HepG2 (cell line): Measurements from ENCODE around the gene HES3. TPM values are rescaled to one million over a fixed set of nuclear protein-coding genes. Genes with fewer than 3 reads are reported as not detected.

Source experiments
- AHR ChIP-seq: IDR thresholded peaks from 2 replicates; pipeline ENCODE4 v1.6.1; 2018; ENCODE audit warnings: missing genetic modification reagents, missing compliant biosample characterization
- CHD2 ChIP-seq: IDR thresholded peaks from 2 replicates; pipeline ENCODE4 v1.6.1; 2011; ENCODE audit warnings: low read depth, low read length, improper control_type of control experiment
- EED ChIP-seq: sonication (generic); formaldehyde crosslinking; IDR thresholded peaks from 2 replicates; pipeline ENCODE4 v1.5.0; 2020; ENCODE audit warnings: mild to moderate bottlenecking, missing genetic modification reagents
- JUNB ChIP-seq: sonication (generic); formaldehyde crosslinking; IDR thresholded peaks from 2 replicates; pipeline ENCODE4 v1.8.0; 2022; ENCODE audit warnings: missing genetic modification reagents, mild to moderate bottlenecking, borderline replicate concordance
- KLF11 ChIP-seq: IDR thresholded peaks from 2 replicates; pipeline ENCODE4 v1.6.1; 2016; ENCODE audit warnings: missing compliant biosample characterization
- MED8 ChIP-seq: sonication (generic); formaldehyde crosslinking; IDR thresholded peaks from 2 replicates; pipeline ENCODE4 v1.8.1; 2023; ENCODE audit warnings: mild to moderate bottlenecking, missing genetic modification reagents; ENCODE audit not compliant: insufficient replicate concordance
- MEIS1 ChIP-seq: sonication (generic); formaldehyde crosslinking; IDR thresholded peaks from 2 replicates; pipeline ENCODE4 v1.9.0; 2021; ENCODE audit warnings: mild to moderate bottlenecking, missing genetic modification reagents, moderate library complexity, borderline replicate concordance
- NFIB ChIP-seq: sonication (generic); formaldehyde crosslinking; IDR thresholded peaks from 2 replicates; pipeline ENCODE4 v1.9.0; 2021; ENCODE audit warnings: missing genetic modification reagents, mild to moderate bottlenecking, borderline replicate concordance
- PHF8 ChIP-seq: sonication (generic); formaldehyde crosslinking; IDR thresholded peaks from 2 replicates; pipeline ENCODE4 v1.5.0; 2020; ENCODE audit warnings: missing genetic modification reagents
- RAD21 ChIP-seq: fragments of 450-650 bp; formaldehyde crosslinking; IDR thresholded peaks from 2 replicates; pipeline ENCODE4 v1.5.0; 2020; ENCODE audit warnings: mild to moderate bottlenecking
- SIN3A ChIP-seq: IDR thresholded peaks from 2 replicates; pipeline ENCODE4 v1.6.1; 2011; ENCODE audit warnings: low read depth, mild to moderate bottlenecking, control low read depth, low read length, borderline replicate concordance
- SUZ12 ChIP-seq: fragments of 150-350 bp; IDR thresholded peaks from 2 replicates; pipeline ENCODE4 v1.6.1; 2014; ENCODE audit warnings: low read depth, low read length
- THYN1 ChIP-seq: sonication (generic); formaldehyde crosslinking; IDR thresholded peaks from 2 replicates; pipeline ENCODE4 v1.8.1; 2023; ENCODE audit warnings: low read depth, mild to moderate bottlenecking, moderate library complexity, missing genetic modification reagents, borderline replicate concordance
- ZNF20 ChIP-seq: sonication (generic); formaldehyde crosslinking; IDR thresholded peaks from 2 replicates; pipeline ENCODE4 v1.4.0; 2020; ENCODE audit warnings: mild to moderate bottlenecking, moderate library complexity, missing genetic modification reagents
- ZNF230 ChIP-seq: sonication (generic); formaldehyde crosslinking; IDR thresholded peaks from 2 replicates; pipeline ENCODE4 v1.4.0; 2020; ENCODE audit warnings: mild to moderate bottlenecking, missing genetic modification reagents
- ZNF75D ChIP-seq: sonication (generic); formaldehyde crosslinking; IDR thresholded peaks from 2 replicates; pipeline ENCODE4 v1.8.1; 2023; ENCODE audit warnings: missing genetic modification reagents, mild to moderate bottlenecking, borderline replicate concordance
- ZSCAN29 ChIP-seq: sonication (generic); formaldehyde crosslinking; conservative IDR thresholded peaks from 2 replicates; pipeline ENCODE4 v1.4.0; 2020; ENCODE audit warnings: mild to moderate bottlenecking, missing genetic modification reagents
- polyA plus RNA-seq, 8 experiments: library from polyadenylated mRNA; depleted of rRNA in 3 of 8; stranded (reverse) in 7 of 8; unstranded in 1 of 8; fragments of >200 nt; fragmentation: Illumina TruSeq in 4 of 8; extraction: Trizol in 4 of 8; gene quantifications; 2 replicates each; pipeline versions ENCODE4 v1.2.1 to v1.2.3, GENCODE V29; 2011 to 2016; ENCODE audit warnings: low read depth in 4 of 8, missing spikeins in 1 of 8, mixed read lengths in 1 of 8; ENCODE audit not compliant: insufficient read depth in 1 of 8
- total RNA-seq, 5 experiments: library from RNA; depleted of rRNA; stranded (reverse); fragments of >200 nt; fragmentation: Illumina TruSeq; extraction: Trizol; gene quantifications; 2 replicates each; pipeline ENCODE4 v1.2.3, GENCODE V29; 2016; ENCODE audit warnings: low read depth in 1 of 5
- TF ChIP-seq, protein P1 (sequence below): sonication (generic); formaldehyde crosslinking; IDR thresholded peaks from 2 replicates; pipeline ENCODE4 v1.4.0; 2020; ENCODE audit warnings: missing genetic modification reagents, borderline replicate concordance
- TF ChIP-seq, protein P2 (sequence below): fragments of 450-650 bp; IDR thresholded peaks from 2 replicates; pipeline ENCODE4 v1.6.1; 2017
- TF ChIP-seq, protein P3 (sequence below): sonication (generic); formaldehyde crosslinking; IDR thresholded peaks from 2 replicates; pipeline ENCODE4 v1.5.0; 2020; ENCODE audit warnings: missing genetic modification reagents
- TF ChIP-seq, protein P4 (sequence below): IDR thresholded peaks from 2 replicates; pipeline ENCODE4 v1.6.1; 2018; ENCODE audit warnings: missing genetic modification reagents, mild to moderate bottlenecking, missing compliant biosample characterization
- TF ChIP-seq, protein P5 (sequence below): sonication (generic); formaldehyde crosslinking; IDR thresholded peaks from 2 replicates; pipeline ENCODE4 v1.4.0; 2020; ENCODE audit warnings: missing genetic modification reagents
- TF ChIP-seq, protein P6 (sequence below): sonication (generic); formaldehyde crosslinking; IDR thresholded peaks from 2 replicates; pipeline ENCODE4 v1.5.0; 2020; ENCODE audit warnings: missing genetic modification reagents, mild to moderate bottlenecking, borderline replicate concordance

HES3 gene
- total and polyA plus RNA-seq, 2 of the 13 experiments (the other 11 are each of a cell fraction or from before 2014, with no cell fraction given): not detected

DNA sequence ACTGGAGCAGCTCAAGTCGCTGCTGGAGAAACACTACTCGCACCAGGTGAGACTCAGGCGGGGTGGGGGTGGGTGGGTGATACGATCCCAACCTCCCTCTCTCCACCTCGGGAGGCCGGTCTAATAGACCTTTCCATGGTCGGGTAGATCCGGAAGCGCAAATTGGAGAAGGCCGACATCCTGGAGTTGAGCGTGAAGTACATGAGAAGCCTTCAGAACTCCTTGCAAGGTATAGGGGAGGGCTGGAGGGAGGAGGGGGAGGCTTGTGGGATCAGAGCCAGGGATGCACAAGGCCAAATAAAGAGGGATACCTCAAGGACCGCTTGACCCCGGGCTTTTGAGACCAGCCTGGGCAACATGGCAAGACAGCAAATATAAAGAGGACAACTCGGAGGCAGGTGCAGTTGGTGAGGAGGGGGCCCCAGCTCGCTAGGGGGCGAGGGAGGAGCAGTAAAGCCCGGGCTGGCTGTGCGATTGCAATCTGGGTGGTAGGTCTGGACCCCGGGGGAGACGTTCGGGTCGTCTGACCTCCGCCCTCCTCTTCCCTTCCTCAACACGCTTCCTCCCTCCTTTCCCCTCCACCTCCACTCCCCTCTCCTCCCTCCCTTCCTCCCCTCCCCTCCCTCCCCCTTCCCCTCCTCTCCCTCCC, 546 bp downstream of the HES3 start (continued):
- TF ChIP-seq, protein P1, sequence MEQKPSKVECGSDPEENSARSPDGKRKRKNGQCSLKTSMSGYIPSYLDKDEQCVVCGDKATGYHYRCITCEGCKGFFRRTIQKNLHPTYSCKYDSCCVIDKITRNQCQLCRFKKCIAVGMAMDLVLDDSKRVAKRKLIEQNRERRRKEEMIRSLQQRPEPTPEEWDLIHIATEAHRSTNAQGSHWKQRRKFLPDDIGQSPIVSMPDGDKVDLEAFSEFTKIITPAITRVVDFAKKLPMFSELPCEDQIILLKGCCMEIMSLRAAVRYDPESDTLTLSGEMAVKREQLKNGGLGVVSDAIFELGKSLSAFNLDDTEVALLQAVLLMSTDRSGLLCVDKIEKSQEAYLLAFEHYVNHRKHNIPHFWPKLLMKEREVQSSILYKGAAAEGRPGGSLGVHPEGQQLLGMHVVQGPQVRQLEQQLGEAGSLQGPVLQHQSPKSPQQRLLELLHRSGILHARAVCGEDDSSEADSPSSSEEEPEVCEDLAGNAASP (CRISPR knock-in tag): no peak
- TF ChIP-seq, protein P2, sequence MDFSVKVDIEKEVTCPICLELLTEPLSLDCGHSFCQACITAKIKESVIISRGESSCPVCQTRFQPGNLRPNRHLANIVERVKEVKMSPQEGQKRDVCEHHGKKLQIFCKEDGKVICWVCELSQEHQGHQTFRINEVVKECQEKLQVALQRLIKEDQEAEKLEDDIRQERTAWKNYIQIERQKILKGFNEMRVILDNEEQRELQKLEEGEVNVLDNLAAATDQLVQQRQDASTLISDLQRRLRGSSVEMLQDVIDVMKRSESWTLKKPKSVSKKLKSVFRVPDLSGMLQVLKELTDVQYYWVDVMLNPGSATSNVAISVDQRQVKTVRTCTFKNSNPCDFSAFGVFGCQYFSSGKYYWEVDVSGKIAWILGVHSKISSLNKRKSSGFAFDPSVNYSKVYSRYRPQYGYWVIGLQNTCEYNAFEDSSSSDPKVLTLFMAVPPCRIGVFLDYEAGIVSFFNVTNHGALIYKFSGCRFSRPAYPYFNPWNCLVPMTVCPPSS: no peak
- TF ChIP-seq EED (CRISPR knock-in tag) (no peak), RAD21 (no peak), ZNF75D (CRISPR knock-in tag) (no peak), THYN1 (CRISPR knock-in tag) (no peak), ZNF20 (CRISPR knock-in tag) (no peak), SUZ12 (no peak), MEIS1 (CRISPR knock-in tag) (no peak), CHD2 (no peak), AHR (CRISPR knock-in tag) (no peak), PHF8 (no peak), ZSCAN29 (CRISPR knock-in tag) (0 out of 2 replicates have a peak, but pooled peaks have one; percentile 2), MED8 (CRISPR knock-in tag) (no peak), JUNB (CRISPR knock-in tag) (no peak), SIN3A (no peak), KLF11 (no peak), ZNF230 (CRISPR knock-in tag) (no peak), NFIB (no peak)
- TF ChIP-seq, protein P3, sequence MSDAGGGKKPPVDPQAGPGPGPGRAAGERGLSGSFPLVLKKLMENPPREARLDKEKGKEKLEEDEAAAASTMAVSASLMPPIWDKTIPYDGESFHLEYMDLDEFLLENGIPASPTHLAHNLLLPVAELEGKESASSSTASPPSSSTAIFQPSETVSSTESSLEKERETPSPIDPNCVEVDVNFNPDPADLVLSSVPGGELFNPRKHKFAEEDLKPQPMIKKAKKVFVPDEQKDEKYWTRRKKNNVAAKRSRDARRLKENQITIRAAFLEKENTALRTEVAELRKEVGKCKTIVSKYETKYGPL (CRISPR knock-in tag): no peak
- TF ChIP-seq, protein P4, sequence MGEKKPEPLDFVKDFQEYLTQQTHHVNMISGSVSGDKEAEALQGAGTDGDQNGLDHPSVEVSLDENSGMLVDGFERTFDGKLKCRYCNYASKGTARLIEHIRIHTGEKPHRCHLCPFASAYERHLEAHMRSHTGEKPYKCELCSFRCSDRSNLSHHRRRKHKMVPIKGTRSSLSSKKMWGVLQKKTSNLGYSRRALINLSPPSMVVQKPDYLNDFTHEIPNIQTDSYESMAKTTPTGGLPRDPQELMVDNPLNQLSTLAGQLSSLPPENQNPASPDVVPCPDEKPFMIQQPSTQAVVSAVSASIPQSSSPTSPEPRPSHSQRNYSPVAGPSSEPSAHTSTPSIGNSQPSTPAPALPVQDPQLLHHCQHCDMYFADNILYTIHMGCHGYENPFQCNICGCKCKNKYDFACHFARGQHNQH (CRISPR knock-in tag): no peak
- TF ChIP-seq, protein P5, sequence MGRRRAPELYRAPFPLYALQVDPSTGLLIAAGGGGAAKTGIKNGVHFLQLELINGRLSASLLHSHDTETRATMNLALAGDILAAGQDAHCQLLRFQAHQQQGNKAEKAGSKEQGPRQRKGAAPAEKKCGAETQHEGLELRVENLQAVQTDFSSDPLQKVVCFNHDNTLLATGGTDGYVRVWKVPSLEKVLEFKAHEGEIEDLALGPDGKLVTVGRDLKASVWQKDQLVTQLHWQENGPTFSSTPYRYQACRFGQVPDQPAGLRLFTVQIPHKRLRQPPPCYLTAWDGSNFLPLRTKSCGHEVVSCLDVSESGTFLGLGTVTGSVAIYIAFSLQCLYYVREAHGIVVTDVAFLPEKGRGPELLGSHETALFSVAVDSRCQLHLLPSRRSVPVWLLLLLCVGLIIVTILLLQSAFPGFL: no peak
- TF ChIP-seq, protein P6, sequence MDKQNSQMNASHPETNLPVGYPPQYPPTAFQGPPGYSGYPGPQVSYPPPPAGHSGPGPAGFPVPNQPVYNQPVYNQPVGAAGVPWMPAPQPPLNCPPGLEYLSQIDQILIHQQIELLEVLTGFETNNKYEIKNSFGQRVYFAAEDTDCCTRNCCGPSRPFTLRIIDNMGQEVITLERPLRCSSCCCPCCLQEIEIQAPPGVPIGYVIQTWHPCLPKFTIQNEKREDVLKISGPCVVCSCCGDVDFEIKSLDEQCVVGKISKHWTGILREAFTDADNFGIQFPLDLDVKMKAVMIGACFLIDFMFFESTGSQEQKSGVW: no peak
